ENCODE results near the gene MYH6. TPM values are rescaled to one million over a fixed set of nuclear protein-coding genes. Genes with fewer than 3 reads are reported as not detected.

MYH6 gene
- total and polyA plus RNA-seq, 4 donors, result 0.05 to 0.17 (median 0.06) TPM; not detected in 1

GRCh38 chr14:23377573-23378563 is 30.2 kb downstream of the MYH6 start:
- no peak overlapping the region for H3K9ac ChIP-seq (ENCODE audit: low read depth in 1 of 2, low read length in 2 of 2)
- no peaks in the 10 kb centered on the region for H3K9me3 ChIP-seq (ENCODE audit: control insufficient read depth in 4 of 4, low read length in 3 of 4)
- no peak overlapping the region for H3K4me3 ChIP-seq (ENCODE audit: low read depth in 1 of 3, low read length in 3 of 3)
- no peaks in the 10 kb centered on the region for H3K27me3 ChIP-seq (ENCODE audit: control insufficient read depth in 4 of 4, insufficient read depth in 4 of 4, low read length in 3 of 4)
- TF ChIP-seq ATF3 (IDR thresholded peaks at IDR 0.05) (no peak), CTCF (IDR thresholded peaks at IDR 0.05; ENCODE audit: low read depth, low read length, missing input control) (no peak), TAF1 (conservative IDR thresholded peaks at IDR 0.05) (no peak), NR2F2 (IDR thresholded peaks at IDR 0.05) (no peak), MAX (IDR thresholded peaks at IDR 0.05) (no peak), HNF4G (IDR thresholded peaks at IDR 0.05) (no peak), RAD21 (IDR thresholded peaks at IDR 0.05) (no peak)
- WGBS, result 83% methylated on average over 14 of the region's 14 CpGs
- no peaks in the 10 kb centered on the region for H3K4me1 ChIP-seq (ENCODE audit: control insufficient read depth in 4 of 4, insufficient read depth in 4 of 4, low read length in 3 of 4)
- H3K27ac ChIP-seq (ENCODE audit: low read depth in 1 of 2, low read length in 2 of 2), result no peak overlapping the region
- DNase-seq (ENCODE audit: low spot score), result no peak
- no peaks in the 10 kb centered on the region for H3K36me3 ChIP-seq (ENCODE audit: control insufficient read depth in 4 of 4, insufficient read depth in 3 of 4, low read depth in 1 of 4, low read length in 3 of 4)

GRCh38 chr14:23377198-23377550 is 30.9 kb downstream of the MYH6 start:
- TF ChIP-seq CTCF (IDR thresholded peaks at IDR 0.05; ENCODE audit: low read depth, low read length, missing input control) (no peak), YY1 (IDR thresholded peaks at IDR 0.05) (no peak), TAF1 (conservative IDR thresholded peaks at IDR 0.05) (no peak), RAD21 (IDR thresholded peaks at IDR 0.05) (no peak), MAX (IDR thresholded peaks at IDR 0.05) (no peak), ATF3 (IDR thresholded peaks at IDR 0.05) (no peak), RXRA (IDR thresholded peaks at IDR 0.05) (no peak), HNF4A (conservative IDR thresholded peaks at IDR 0.05) (no peak), JUND (IDR thresholded peaks at IDR 0.05) (no peak), SP1 (IDR thresholded peaks at IDR 0.05) (no peak), FOXA2 (IDR thresholded peaks at IDR 0.05) (no peak), ZBTB33 (IDR thresholded peaks at IDR 0.05) (no peak), FOXA1 (IDR thresholded peaks at IDR 0.05) (no peak), HNF4G (IDR thresholded peaks at IDR 0.05) (no peak), GABPA (IDR thresholded peaks at IDR 0.05 in 1 of 2, conservative IDR thresholded peaks at IDR 0.05 in 1 of 2) (no peak), REST (IDR thresholded peaks at IDR 0.05) (no peak), NR2F2 (IDR thresholded peaks at IDR 0.05) (no peak), EGR1 (IDR thresholded peaks at IDR 0.05; ENCODE audit: low read depth in 2 of 2) (no peak)
- Histone ChIP-seq H3K27ac (ENCODE audit: low read depth in 1 of 2, low read length in 2 of 2) (no peak overlapping the region), H3K4me3 (ENCODE audit: low read depth in 1 of 3, low read length in 3 of 3) (no peak overlapping the region), H3K9ac (ENCODE audit: low read depth in 1 of 2, low read length in 2 of 2) (no peak overlapping the region), H3K27me3 (ENCODE audit: control insufficient read depth in 4 of 4, insufficient read depth in 4 of 4, low read length in 3 of 4) (no peaks in the 10 kb centered on the region), H3K4me1 (ENCODE audit: control insufficient read depth in 4 of 4, insufficient read depth in 4 of 4, low read length in 3 of 4) (no peaks in the 10 kb centered on the region), H3K36me3 (ENCODE audit: control insufficient read depth in 4 of 4, insufficient read depth in 3 of 4, low read depth in 1 of 4, low read length in 3 of 4) (no peaks in the 10 kb centered on the region), H3K9me3 (ENCODE audit: control insufficient read depth in 4 of 4, low read length in 3 of 4) (no peaks in the 10 kb centered on the region)
- no peak for DNase-seq (ENCODE audit: low spot score)
- 62% methylated on average over 11 of the region's 11 CpGs for WGBS

All from liver (tissue), 9 donors.